ENCODE measurements around the gene DENND1B. TPM values are rescaled to one million over a fixed set of nuclear protein-coding genes. Genes with fewer than 3 reads are reported as not detected.

The DENND1B gene
- total RNA-seq, 1 experiment from 2014 or later: 9.6 TPM

- no peak overlapping the region for H3K4me2 ChIP-seq (ENCODE audit: low read length)
Measured at GRCh38 chr1:197733324-197733723, 42.0 kb downstream of the DENND1B start.

More at GRCh38 chr1:197733324-197733723, 42.0 kb downstream of the DENND1B start:
- Histone ChIP-seq H3K9ac (ENCODE audit: low read length) (no peak overlapping the region), H3K9me3 (ENCODE audit: control insufficient read depth in 1 of 2, insufficient read depth in 1 of 2, low read depth in 1 of 2, low read length in 2 of 2) (no peaks in the 10 kb centered on the region), H3K9me2 (ENCODE audit: insufficient read depth) (no peaks in the 10 kb centered on the region), H3K27me3 (ENCODE audit: insufficient read depth, low read length) (no peaks in the 10 kb centered on the region), H2AFZ (ENCODE audit: low read depth, low read length, poor library complexity, severe bottlenecking) (no peak overlapping the region), H4K20me1 (ENCODE audit: insufficient read depth) (no peaks in the 10 kb centered on the region), H3K36me3 (ENCODE audit: control insufficient read depth in 1 of 2, insufficient read depth in 2 of 2, low read length in 2 of 2) (no peaks in the 10 kb centered on the region), H3K4me3 (replicated peaks in 1 of 2; ENCODE audit: low read depth in 1 of 2, low read length in 2 of 2) (no peak overlapping the region), H3K27ac (ENCODE audit: low read depth, low read length) (no peak overlapping the region), H3K4me1 (ENCODE audit: control insufficient read depth in 1 of 2, insufficient read depth in 2 of 2, low read length in 2 of 2) (no peaks in the 10 kb centered on the region), H3K79me2 (ENCODE audit: insufficient read depth, low read length) (no peaks in the 10 kb centered on the region)
- ChIA-PET CTCF (interaction anchor here (0.6 kb wide), 1 partner anchor 388 kb away, joined by 4 read pairs; no protein-coding TSS in a partner anchor), POLR2A (no interaction called here), RAD21 (ENCODE audit: low non-redundant PET in 1 of 2, low total read pairs in 2 of 2, uncharacterized antibody in 2 of 2, unreplicated experiment in 2 of 2) (no interaction called here)
- no TSS peak for BruUV-seq (replicated peaks)
- TF ChIP-seq ZBTB33 (IDR thresholded peaks at IDR 0.05; ENCODE audit: extremely low read depth, insufficient replicate concordance, low read length) (no peak), EZH2 (IDR thresholded peaks at IDR 0.05) (no peak), CBX3 (IDR thresholded peaks at IDR 0.05; ENCODE audit: low read depth) (no peak), JUND (IDR thresholded peaks at IDR 0.05) (no peak), MAX (IDR thresholded peaks at IDR 0.05) (no peak), ZNF274 (IDR thresholded peaks at IDR 0.05; ENCODE audit: low read depth, low read length) (no peak), CEBPB (IDR thresholded peaks at IDR 0.05; ENCODE audit: low read depth) (no peak), ELF1 (IDR thresholded peaks at IDR 0.05; ENCODE audit: borderline replicate concordance, low read depth) (no peak), YY1 (IDR thresholded peaks at IDR 0.05; ENCODE audit: extremely low read depth, insufficient replicate concordance, low read depth, low read length) (no peak), REST (IDR thresholded peaks at IDR 0.05; ENCODE audit: low read depth) (no peak), POLR2A (IDR thresholded peaks at IDR 0.05; ENCODE audit: borderline replicate concordance, extremely low read depth, insufficient read depth, insufficient read length) (no peak), EGR1 (IDR thresholded peaks at IDR 0.05; ENCODE audit: low read depth) (no peak), SIN3A (IDR thresholded peaks at IDR 0.05; ENCODE audit: low read depth) (no peak), RAD21 (IDR thresholded peaks at IDR 0.05; ENCODE audit: low read depth) (no peak), ATF3 (IDR thresholded peaks at IDR 0.05) (no peak), SRF (IDR thresholded peaks at IDR 0.05; ENCODE audit: low read depth) (no peak)
- intact Hi-C loops (cut with micrococcal nuclease): no loop called here
- no peak for DNase-seq (ENCODE audit: low read depth, low spot score)
- no peak for ATAC-seq

Data from HCT116 (cell line).